Fibroblast of lung (primary cell): ENCODE results near the gene ATG7.

Source experiments
- CTCF ChIP-seq, 2 donors: IDR thresholded peaks in 1 of 2; conservative IDR thresholded peaks in 1 of 2; 1 replicate in 1 of 2; 2 replicates in 1 of 2; pipeline ENCODE4 v1.5.1; 2011 to 2012; ENCODE audit warnings: low read length in 2 of 2, control low read depth in 1 of 2, inconsistent platforms in 1 of 2, low read depth in 1 of 2, mild to moderate bottlenecking in 1 of 2
- EZH2 ChIP-seq: IDR thresholded peaks from 2 replicates; pipeline ENCODE4 v1.5.1; 2012; ENCODE audit warnings: low read length, control low read depth, mild to moderate bottlenecking; ENCODE audit errors: missing control alignments

GRCh38 chr3:11435440-11436165 is 163.4 kb downstream of the ATG7 start:
- TF ChIP-seq CTCF (conservative IDR thresholded peaks at IDR 0.05 in 1 of 2, IDR thresholded peaks at IDR 0.05 in 1 of 2; ENCODE audit: low read depth in 1 of 2, low read length in 2 of 2): no peak
- no peak for TF ChIP-seq EZH2
